Right ventricle myocardium superior (tissue), 1 donor: ENCODE results near the gene PXDC1. TPM values are rescaled to one million over a fixed set of nuclear protein-coding genes. Genes with fewer than 3 reads are reported as not detected.

ENCODE experiments used
- ATAC-seq: fragments of 200-7000 bp; cut with Tn5 transposase; one replicate; pipeline ENCODE4 v1.9.1; 2020; ENCODE audit warnings: mild to moderate bottlenecking; ENCODE audit not compliant: poor library complexity
- DNase-seq: peaks from one replicate; pipeline ENCODE4 v3.0.0-alpha.2; 2020
- intact Hi-C: fragments of 100-400 bp; cut with DNase I; formaldehyde crosslinking; loops from one replicate; pipeline ENCODE4 v1.11.2; 2022
- total RNA-seq: library from RNA; stranded (reverse); fragmentation: NEBNext Ultra II Directional; extraction: Animal tissue kit (Norgen Biotek cat#: 25700); gene quantifications from one replicate; pipeline ENCODE4 v1.2.1, GENCODE V29; 2021
- donor health status: DM: no; HTN: yes; CAD: no; lungs with severe emphysema.

Gene PXDC1
- total RNA-seq, 1 donor from 2014 or later, result 24.3 TPM

- intact Hi-C loops, result loop anchor here (5.0 kb wide), 1 partner anchor 75 kb away; no protein-coding TSS in a partner anchor
- ATAC-seq (no peak), DNase-seq (no peak)
Observed at GRCh38 chr6:3752531-3753227, 1.2 kb upstream of the PXDC1 start.

GRCh38 chr6:3751730-3752530 is 417 bp upstream of the PXDC1 start:
- intact Hi-C loops, result loop anchor here (5.0 kb wide), 1 partner anchor 75 kb away; no protein-coding TSS in a partner anchor
- peak; percentile 93 for DNase-seq
- ATAC-seq, result peak; percentile 82

- peak; percentile 66 for ATAC-seq
Observed at GRCh38 chr6:3750317-3751076, 1.0 kb downstream of the PXDC1 start.

GRCh38 chr6:3749977-3750316 is 1.6 kb downstream of the PXDC1 start:
- DNase-seq (no peak), ATAC-seq (no peak)
- intact Hi-C loops, result loop anchor here (5.0 kb wide), 2 partner anchors 77 to 137 kb away; no protein-coding TSS in a partner anchor

More at GRCh38 chr6:3750317-3751076, 1.0 kb downstream of the PXDC1 start:
- intact Hi-C loops, result loop anchor here (5.0 kb wide), 1 partner anchor 77 kb away; no protein-coding TSS in a partner anchor
- DNase-seq, result peak; percentile 91

GRCh38 chr6:3749067-3749841 is 2.3 kb downstream of the PXDC1 start:
- DNase-seq (peak; percentile 39), ATAC-seq (no peak)
- intact Hi-C loops, result loop anchor here (5.0 kb wide), 1 partner anchor 138 kb away; no protein-coding TSS in a partner anchor

- ATAC-seq (peak; percentile 48), DNase-seq (peak; percentile 79)
- intact Hi-C loops, result loop anchor here (5.0 kb wide), 1 partner anchor 139 kb away; no protein-coding TSS in a partner anchor
Observed at GRCh38 chr6:3748208-3749066, 3.1 kb downstream of the PXDC1 start.

GRCh38 chr6:3747100-3747737 is 4.3 kb downstream of the PXDC1 start:
- no peak for ATAC-seq

GRCh38 chr6:3746696-3747095 is 4.8 kb downstream of the PXDC1 start:
- DNase-seq, result no peak
- no peak for ATAC-seq
- intact Hi-C loops, result loop anchor here (5.0 kb wide), 1 partner anchor 141 kb away; no protein-coding TSS in a partner anchor

More at GRCh38 chr6:3747100-3747737, 4.3 kb downstream of the PXDC1 start:
- no peak for DNase-seq
- intact Hi-C loops, result loop anchor here (5.0 kb wide), 1 partner anchor 140 kb away; no protein-coding TSS in a partner anchor

- ATAC-seq (no peak), DNase-seq (peak; percentile 39)
- intact Hi-C loops, result loop anchor here (5.0 kb wide), 1 partner anchor 141 kb away; no protein-coding TSS in a partner anchor
Observed at GRCh38 chr6:3746119-3746691, 5.3 kb downstream of the PXDC1 start.

- ATAC-seq, result no peak
- intact Hi-C loops, result loop anchor here (5.0 kb wide), 1 partner anchor 142 kb away; no protein-coding TSS in a partner anchor
- no peak for DNase-seq
Observed at GRCh38 chr6:3745566-3746118, 5.9 kb downstream of the PXDC1 start.

GRCh38 chr6:3744901-3745470 is 6.5 kb downstream of the PXDC1 start:
- intact Hi-C loops, result loop anchor here (5.0 kb wide), 2 partner anchors 142 to 247 kb away; no protein-coding TSS in a partner anchor
- DNase-seq (no peak), ATAC-seq (no peak)

- intact Hi-C loops, result loop anchor here (5.0 kb wide), 1 partner anchor 248 kb away; no protein-coding TSS in a partner anchor
- DNase-seq (no peak), ATAC-seq (no peak)
Observed at GRCh38 chr6:3744211-3744900, 7.2 kb downstream of the PXDC1 start.

- intact Hi-C loops, result loop anchor here (2.0 to 5.0 kb wide), 2 partner anchors 189 to 249 kb away; no protein-coding TSS in a partner anchor
- DNase-seq (no peak), ATAC-seq (no peak)
Observed at GRCh38 chr6:3743541-3743940, 8.0 kb downstream of the PXDC1 start.

GRCh38 chr6:3742426-3743344 is 8.8 kb downstream of the PXDC1 start:
- ATAC-seq, result peak; percentile 87
- intact Hi-C loops, result loop anchor here (2.0 to 5.0 kb wide), 2 partner anchors 190 to 250 kb away; no protein-coding TSS in a partner anchor
- DNase-seq, result peak; percentile 92
